ENCODE results near the gene TXNRD3. TPM values are rescaled to one million over a fixed set of nuclear protein-coding genes. Genes with fewer than 3 reads are reported as not detected.

The TXNRD3 gene
- total RNA-seq, 1 experiment from 2014 or later, result 22.5 TPM

DNA sequence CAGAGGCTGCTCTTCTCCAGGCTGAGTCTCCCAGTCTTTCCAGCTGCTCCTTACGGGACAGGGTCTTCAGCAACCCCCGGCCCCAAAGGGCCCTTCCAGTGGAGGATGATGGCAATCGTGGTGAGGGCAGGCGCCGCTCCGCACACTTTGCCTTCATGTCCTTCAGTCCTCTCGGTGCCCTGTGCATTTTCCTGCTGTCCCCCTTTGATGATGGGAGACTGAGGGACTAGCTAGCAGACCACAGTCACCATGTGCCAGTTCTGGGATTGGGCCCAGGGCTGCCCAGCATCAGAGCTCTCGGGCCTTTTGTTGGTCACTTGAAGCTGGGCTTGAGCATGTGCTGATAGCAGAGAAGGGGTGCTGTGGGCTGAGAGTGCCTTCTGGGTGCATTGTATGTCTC, 8.8 kb upstream of the TXNRD3 start:
- POLR2A ChIA-PET (ENCODE audit: unreplicated experiment), result no interaction called here
- TF ChIP-seq EZH2 (IDR thresholded peaks at IDR 0.05; ENCODE audit: low read depth), result no peak
- TF ChIP-seq, protein P1, sequence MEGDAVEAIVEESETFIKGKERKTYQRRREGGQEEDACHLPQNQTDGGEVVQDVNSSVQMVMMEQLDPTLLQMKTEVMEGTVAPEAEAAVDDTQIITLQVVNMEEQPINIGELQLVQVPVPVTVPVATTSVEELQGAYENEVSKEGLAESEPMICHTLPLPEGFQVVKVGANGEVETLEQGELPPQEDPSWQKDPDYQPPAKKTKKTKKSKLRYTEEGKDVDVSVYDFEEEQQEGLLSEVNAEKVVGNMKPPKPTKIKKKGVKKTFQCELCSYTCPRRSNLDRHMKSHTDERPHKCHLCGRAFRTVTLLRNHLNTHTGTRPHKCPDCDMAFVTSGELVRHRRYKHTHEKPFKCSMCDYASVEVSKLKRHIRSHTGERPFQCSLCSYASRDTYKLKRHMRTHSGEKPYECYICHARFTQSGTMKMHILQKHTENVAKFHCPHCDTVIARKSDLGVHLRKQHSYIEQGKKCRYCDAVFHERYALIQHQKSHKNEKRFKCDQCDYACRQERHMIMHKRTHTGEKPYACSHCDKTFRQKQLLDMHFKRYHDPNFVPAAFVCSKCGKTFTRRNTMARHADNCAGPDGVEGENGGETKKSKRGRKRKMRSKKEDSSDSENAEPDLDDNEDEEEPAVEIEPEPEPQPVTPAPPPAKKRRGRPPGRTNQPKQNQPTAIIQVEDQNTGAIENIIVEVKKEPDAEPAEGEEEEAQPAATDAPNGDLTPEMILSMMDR (conservative IDR thresholded peaks at IDR 0.05), result no peak
- no peak for DNase-seq
- no peaks in the 10 kb centered on the region for H3K4me1 ChIP-seq (replicated peaks; ENCODE audit: insufficient read depth)
- peaks cover 50% of the 10 kb centered on the region for H3K27me3 ChIP-seq (ENCODE audit: insufficient read depth, low read depth)
- no peaks in the 10 kb centered on the region for H4K20me1 ChIP-seq (ENCODE audit: insufficient read depth)
- H3K27ac ChIP-seq, result no peak overlapping the region
- H3F3A ChIP-seq (ENCODE audit: insufficient read depth, low read depth), result no peaks in the 10 kb centered on the region
- BruUV-seq (replicated peaks), result no TSS peak
- no peaks in the 10 kb centered on the region for H3K36me3 ChIP-seq (ENCODE audit: low read depth)
- H2AFZ ChIP-seq, result no peak overlapping the region
- intact Hi-C loops (cut with micrococcal nuclease; ENCODE audit: unreplicated experiment), result loop anchor here (5.0 kb wide), 1 partner anchor 141 kb away; the partner anchor contains the start of gene CHST13
- no peaks in the 10 kb centered on the region for H3K79me2 ChIP-seq (ENCODE audit: low read depth)
- CTCF ChIA-PET, result no interaction called here
- H3K4me2 ChIP-seq, result no peak overlapping the region
- no peak overlapping the region for H3K4me3 ChIP-seq
- no peaks in the 10 kb centered on the region for H3K9me2 ChIP-seq (ENCODE audit: insufficient read depth)
- no peaks in the 10 kb centered on the region for H3K9me3 ChIP-seq (ENCODE audit: insufficient read depth, low read depth)

DNA sequence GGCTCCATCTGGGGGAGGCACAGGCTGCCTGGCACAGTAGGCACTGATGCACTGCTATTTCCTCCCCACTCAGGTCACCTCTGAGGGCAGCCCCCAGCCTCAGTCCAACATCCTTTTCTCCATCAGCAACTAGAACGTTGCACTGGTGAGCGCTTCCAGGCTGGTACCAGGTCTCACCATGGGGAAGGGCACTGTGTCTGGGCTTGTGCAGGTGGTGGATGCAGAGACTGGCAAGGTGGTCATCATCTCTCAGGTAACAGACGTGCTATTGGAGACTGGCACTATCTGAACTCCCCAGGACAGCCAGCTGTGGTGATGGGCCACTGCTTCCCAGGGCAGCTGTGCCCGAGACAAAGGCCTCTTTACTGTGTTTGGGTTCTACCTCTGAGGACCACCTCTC, 8.3 kb upstream of the TXNRD3 start:
- TF ChIP-seq, protein P1 (conservative IDR thresholded peaks at IDR 0.05), result no peak
- no peak for TF ChIP-seq EZH2 (IDR thresholded peaks at IDR 0.05; ENCODE audit: low read depth)
- Histone ChIP-seq H3K36me3 (ENCODE audit: low read depth) (no peaks in the 10 kb centered on the region), H3K4me2 (no peak overlapping the region), H2AFZ (no peak overlapping the region), H3K27ac (no peak overlapping the region), H3K27me3 (ENCODE audit: insufficient read depth, low read depth) (peaks cover 50% of the 10 kb centered on the region), H3K9me2 (ENCODE audit: insufficient read depth) (no peaks in the 10 kb centered on the region), H3K79me2 (ENCODE audit: low read depth) (no peaks in the 10 kb centered on the region), H3K4me1 (replicated peaks; ENCODE audit: insufficient read depth) (no peaks in the 10 kb centered on the region), H4K20me1 (ENCODE audit: insufficient read depth) (no peaks in the 10 kb centered on the region), H3F3A (ENCODE audit: insufficient read depth, low read depth) (no peaks in the 10 kb centered on the region), H3K9me3 (ENCODE audit: insufficient read depth, low read depth) (no peaks in the 10 kb centered on the region), H3K4me3 (no peak overlapping the region)
- no TSS peak for BruUV-seq (replicated peaks)
- intact Hi-C loops (cut with micrococcal nuclease; ENCODE audit: unreplicated experiment), result loop anchor here (5.0 kb wide), 1 partner anchor 141 kb away; the partner anchor contains the start of gene CHST13
- ChIA-PET POLR2A (ENCODE audit: unreplicated experiment) (no interaction called here), CTCF (no interaction called here)
- no peak for DNase-seq

DNA sequence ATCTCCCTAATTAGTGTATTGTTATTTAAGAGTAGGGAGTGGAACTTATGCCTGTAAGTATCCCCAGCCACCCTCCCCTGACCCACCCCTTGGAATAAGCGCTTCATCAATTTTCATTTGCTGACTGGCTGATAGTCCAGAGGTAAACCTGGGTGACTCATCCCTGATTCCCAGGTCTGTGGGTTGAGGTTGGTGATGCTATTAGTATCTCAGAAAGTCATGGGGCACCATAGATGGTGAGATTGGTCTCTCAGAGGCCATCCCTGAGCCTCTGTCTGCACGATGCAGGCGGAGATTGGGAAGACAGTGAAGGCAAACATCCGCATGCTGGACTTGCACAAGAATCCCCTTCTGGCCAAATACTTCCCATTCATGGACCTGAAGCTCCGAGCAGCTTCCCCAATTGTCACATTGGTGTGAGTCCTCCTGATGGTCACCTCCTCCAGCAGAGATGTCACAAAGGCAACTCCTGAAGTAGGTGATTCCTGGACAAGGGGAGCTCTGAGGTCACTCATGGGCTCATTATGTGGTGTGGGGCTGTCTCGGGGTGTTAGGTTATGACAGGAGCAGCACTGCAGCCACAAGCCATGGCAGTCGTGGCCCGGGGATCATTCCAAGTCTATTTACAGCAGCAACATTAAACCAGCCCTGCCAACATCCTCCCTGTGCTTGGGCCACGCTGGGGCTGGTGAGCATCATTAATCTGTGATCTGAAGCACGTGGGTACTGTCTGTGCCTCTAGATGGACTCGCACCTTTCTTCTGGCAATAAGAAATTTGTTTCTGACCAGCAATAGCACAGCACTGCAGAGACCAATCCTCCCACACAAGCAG, 6.8 kb upstream of the TXNRD3 start:
- Histone ChIP-seq H3K79me2 (ENCODE audit: low read depth) (no peaks in the 10 kb centered on the region), H3K4me1 (replicated peaks; ENCODE audit: insufficient read depth) (no peaks in the 10 kb centered on the region), H2AFZ (no peak overlapping the region), H3K36me3 (ENCODE audit: low read depth) (no peaks in the 10 kb centered on the region), H4K20me1 (ENCODE audit: insufficient read depth) (no peaks in the 10 kb centered on the region), H3K27ac (no peak overlapping the region), H3F3A (ENCODE audit: insufficient read depth, low read depth) (no peaks in the 10 kb centered on the region), H3K27me3 (ENCODE audit: insufficient read depth, low read depth) (peaks cover 50% of the 10 kb centered on the region), H3K9me2 (ENCODE audit: insufficient read depth) (no peaks in the 10 kb centered on the region), H3K4me2 (no peak overlapping the region), H3K4me3 (no peak overlapping the region), H3K9me3 (ENCODE audit: insufficient read depth, low read depth) (no peaks in the 10 kb centered on the region)
- BruUV-seq (replicated peaks), result no TSS peak
- intact Hi-C loops (cut with micrococcal nuclease; ENCODE audit: unreplicated experiment), result loop anchor here (5.0 kb wide), 1 partner anchor 139 kb away; the partner anchor contains the start of gene CHST13
- TF ChIP-seq, protein P1 (conservative IDR thresholded peaks at IDR 0.05), result no peak
- TF ChIP-seq EZH2 (IDR thresholded peaks at IDR 0.05; ENCODE audit: low read depth), result no peak
- ChIA-PET CTCF (no interaction called here), POLR2A (ENCODE audit: unreplicated experiment) (no interaction called here)
- DNase-seq, result no peak

Data from PC-9 (cell line).